Right atrium auricular region (tissue), 2 donors: ENCODE data around the gene RAB20. TPM values are rescaled to one million over a fixed set of nuclear protein-coding genes. Genes with fewer than 3 reads are reported as not detected.

Source experiments
- DNase-seq: peaks from one replicate; pipeline ENCODE4 v3.0.0-alpha.2; 2019; ENCODE audit warnings: low spot score
- H3K27ac ChIP-seq, 2 donors: fragments of 200-600 bp; sonication (generic); 1 replicate in 1 of 2; 2 replicates in 1 of 2; pipeline ENCODE4 v1.5.1; 2016 to 2019
- H3K27me3 ChIP-seq, 2 donors: fragments of 200-600 bp; sonication (generic); one replicate each; pipeline versions ENCODE4 v1.5.1 to v1.6.0; 2017 to 2019
- H3K36me3 ChIP-seq: fragments of 200-600 bp; sonication (generic); one replicate; pipeline ENCODE4 v1.5.1; 2016
- H3K4me1 ChIP-seq, 2 donors: fragments of 200-600 bp; sonication (generic); one replicate each; pipeline versions ENCODE4 v1.5.1 to v1.6.0; 2017 to 2019
- H3K4me3 ChIP-seq, 2 donors: fragments of 200-600 bp; sonication (generic); 1 replicate in 1 of 2; 2 replicates in 1 of 2; pipeline ENCODE4 v1.5.1; 2017 to 2019; ENCODE audit warnings: mild to moderate bottlenecking in 1 of 2, moderate library complexity in 1 of 2
- H3K9me3 ChIP-seq, 2 donors: fragments of 200-600 bp; sonication (generic); one replicate each; pipeline ENCODE4 v1.5.1; 2019
- total RNA-seq, 2 donors: library from RNA; depleted of rRNA; stranded (reverse); fragments of >200 nt; gene quantifications; one replicate each; pipeline ENCODE4 v1.1.0, GENCODE V29; 2016
- TF ChIP-seq, protein P1 (sequence below), 2 donors: fragments of 200-600 bp; sonication (generic); IDR thresholded peaks; one replicate each; pipeline ENCODE4 v1.5.1; 2019; ENCODE audit warnings: antibody characterized with exemption in 2 of 2

The RAB20 gene
- total RNA-seq, 2 donors from 2014 or later, result 10.8 to 15.7 TPM

DNA sequence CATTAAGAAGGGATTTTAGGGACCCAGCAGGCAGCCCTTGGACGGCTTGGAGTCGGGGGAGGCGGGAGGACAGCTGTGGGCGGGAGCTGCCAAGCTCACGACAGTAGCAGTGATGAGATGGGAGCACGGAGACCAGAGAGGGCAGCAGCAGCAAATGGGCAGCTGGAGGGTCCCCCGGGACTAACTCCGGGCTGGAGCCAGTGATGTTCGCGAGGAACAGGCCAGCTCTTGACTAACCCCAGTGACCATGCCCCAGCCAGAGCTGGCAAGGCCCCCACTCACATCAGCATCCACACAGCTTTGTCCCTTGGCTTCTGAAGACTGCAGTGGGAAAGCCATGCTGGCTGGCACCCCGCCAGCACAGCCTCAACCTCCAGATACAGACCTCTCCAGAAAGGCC, 81.9 kb downstream of the RAB20 start:
- Histone ChIP-seq H3K36me3 (peaks cover 81% of the 10 kb centered on the region), H3K9me3 (no peaks in the 10 kb centered on the region), H3K27me3 (no peaks in the 10 kb centered on the region), H3K4me1 (peaks cover 0 to 21% of the 10 kb centered on the region in 2 donors), H3K27ac (no peak overlapping the region), H3K4me3 (no peak overlapping the region)
- TF ChIP-seq, protein P1, sequence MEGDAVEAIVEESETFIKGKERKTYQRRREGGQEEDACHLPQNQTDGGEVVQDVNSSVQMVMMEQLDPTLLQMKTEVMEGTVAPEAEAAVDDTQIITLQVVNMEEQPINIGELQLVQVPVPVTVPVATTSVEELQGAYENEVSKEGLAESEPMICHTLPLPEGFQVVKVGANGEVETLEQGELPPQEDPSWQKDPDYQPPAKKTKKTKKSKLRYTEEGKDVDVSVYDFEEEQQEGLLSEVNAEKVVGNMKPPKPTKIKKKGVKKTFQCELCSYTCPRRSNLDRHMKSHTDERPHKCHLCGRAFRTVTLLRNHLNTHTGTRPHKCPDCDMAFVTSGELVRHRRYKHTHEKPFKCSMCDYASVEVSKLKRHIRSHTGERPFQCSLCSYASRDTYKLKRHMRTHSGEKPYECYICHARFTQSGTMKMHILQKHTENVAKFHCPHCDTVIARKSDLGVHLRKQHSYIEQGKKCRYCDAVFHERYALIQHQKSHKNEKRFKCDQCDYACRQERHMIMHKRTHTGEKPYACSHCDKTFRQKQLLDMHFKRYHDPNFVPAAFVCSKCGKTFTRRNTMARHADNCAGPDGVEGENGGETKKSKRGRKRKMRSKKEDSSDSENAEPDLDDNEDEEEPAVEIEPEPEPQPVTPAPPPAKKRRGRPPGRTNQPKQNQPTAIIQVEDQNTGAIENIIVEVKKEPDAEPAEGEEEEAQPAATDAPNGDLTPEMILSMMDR (IDR thresholded peaks at IDR 0.05), result no peak
- peak; percentile 60 for DNase-seq

DNA sequence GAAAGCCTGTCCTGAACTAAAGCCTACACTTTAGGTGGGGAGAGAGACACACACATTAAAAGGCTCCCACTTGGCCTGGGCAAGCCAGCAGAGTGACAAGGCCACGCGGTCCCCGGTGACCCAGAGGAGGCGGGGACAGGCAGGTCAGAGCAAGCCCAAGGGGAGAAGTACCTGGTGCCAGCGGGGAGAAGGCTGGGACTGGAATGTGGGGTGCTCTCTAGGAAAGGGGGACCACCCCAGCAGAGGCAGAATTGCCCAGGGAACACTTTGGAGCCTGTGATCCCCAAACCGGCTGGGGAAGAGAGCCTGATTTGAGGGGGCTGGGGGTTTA, 82.3 kb downstream of the RAB20 start:
- Histone ChIP-seq H3K27ac (no peak overlapping the region), H3K36me3 (peaks cover 81% of the 10 kb centered on the region), H3K27me3 (no peaks in the 10 kb centered on the region), H3K4me3 (no peak overlapping the region), H3K9me3 (no peaks in the 10 kb centered on the region), H3K4me1 (peaks cover 0 to 21% of the 10 kb centered on the region in 2 donors)
- DNase-seq, result no peak
- TF ChIP-seq, protein P1 (IDR thresholded peaks at IDR 0.05), result no peak

DNA sequence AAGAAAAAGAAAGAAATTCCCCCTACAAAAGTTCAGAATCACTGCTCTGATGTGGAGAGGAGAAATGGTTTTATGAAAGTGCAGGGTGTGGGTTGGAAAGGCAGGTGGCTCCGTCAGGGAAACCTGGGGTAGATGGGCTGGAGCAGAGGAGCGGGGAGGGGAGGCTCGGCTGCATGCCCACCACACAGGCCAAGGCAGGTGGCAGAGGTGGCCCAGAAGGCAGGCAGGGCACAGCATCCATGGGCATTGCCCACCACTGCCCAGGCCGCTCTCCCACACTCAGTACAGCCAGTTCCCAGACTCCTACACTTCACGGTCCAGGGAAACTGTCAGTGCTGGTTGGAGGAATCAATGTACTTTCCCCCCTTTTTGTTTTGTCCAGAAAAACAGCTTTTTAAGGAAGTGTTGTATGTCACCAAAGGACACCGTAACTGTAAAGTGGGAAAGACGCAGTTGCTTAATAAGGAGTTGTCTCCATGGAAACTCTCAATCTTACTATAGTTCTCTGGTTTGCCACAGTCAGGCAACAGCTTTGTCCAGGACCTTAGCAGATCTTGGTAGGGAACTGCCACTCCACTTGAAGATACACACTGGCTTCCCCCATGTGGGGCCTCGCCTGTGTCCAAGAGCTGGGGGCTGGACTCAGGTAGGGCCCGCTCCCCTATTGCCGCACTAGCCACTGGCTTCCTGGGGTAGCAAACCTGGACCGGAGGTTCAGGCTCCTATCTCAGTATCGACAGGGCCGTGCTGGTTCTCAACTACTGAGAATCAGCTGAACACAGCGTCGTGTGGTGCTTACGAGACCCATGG, 82.9 kb downstream of the RAB20 start:
- TF ChIP-seq, protein P1 (IDR thresholded peaks at IDR 0.05), result no peak
- H3K27me3 ChIP-seq, result no peaks in the 10 kb centered on the region
- DNase-seq, result no peak
- no peak overlapping the region for H3K27ac ChIP-seq
- peaks cover 0 to 21% of the 10 kb centered on the region in 2 donors for H3K4me1 ChIP-seq
- H3K4me3 ChIP-seq, result no peak overlapping the region
- peaks cover 83% of the 10 kb centered on the region for H3K36me3 ChIP-seq
- no peaks in the 10 kb centered on the region for H3K9me3 ChIP-seq

DNA sequence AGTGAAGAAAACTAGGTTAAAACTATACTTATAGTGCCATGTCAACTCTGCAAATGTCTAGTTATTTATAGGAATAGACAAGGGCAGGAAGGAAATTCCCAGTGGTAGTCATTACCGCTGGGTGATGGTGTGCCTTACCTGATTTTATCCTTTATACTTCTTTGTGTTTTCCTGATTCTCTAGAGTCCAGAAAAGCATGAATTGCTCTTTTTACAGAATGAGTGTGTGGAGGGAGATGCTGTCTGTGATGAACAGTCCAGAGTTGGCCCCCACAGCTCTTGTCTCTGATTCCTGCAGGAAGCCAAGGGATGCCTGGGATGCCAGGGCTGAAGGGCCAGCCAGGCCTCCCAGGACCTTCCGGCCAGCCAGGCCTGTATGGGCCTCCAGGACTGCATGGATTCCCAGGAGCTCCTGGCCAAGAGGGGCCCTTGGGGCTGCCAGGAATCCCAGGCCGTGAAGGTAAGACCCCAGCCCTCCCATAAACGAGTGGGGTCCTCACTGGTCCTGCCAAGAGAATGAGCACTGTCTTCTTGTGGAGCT, 83.7 kb downstream of the RAB20 start:
- TF ChIP-seq, protein P1 (IDR thresholded peaks at IDR 0.05), result no peak
- peaks cover 83% of the 10 kb centered on the region for H3K36me3 ChIP-seq
- no peak overlapping the region for H3K27ac ChIP-seq
- DNase-seq, result no peak
- H3K27me3 ChIP-seq, result no peaks in the 10 kb centered on the region
- H3K4me1 ChIP-seq, result peaks cover 0 to 21% of the 10 kb centered on the region in 2 donors
- no peak overlapping the region for H3K4me3 ChIP-seq
- no peaks in the 10 kb centered on the region for H3K9me3 ChIP-seq

DNA sequence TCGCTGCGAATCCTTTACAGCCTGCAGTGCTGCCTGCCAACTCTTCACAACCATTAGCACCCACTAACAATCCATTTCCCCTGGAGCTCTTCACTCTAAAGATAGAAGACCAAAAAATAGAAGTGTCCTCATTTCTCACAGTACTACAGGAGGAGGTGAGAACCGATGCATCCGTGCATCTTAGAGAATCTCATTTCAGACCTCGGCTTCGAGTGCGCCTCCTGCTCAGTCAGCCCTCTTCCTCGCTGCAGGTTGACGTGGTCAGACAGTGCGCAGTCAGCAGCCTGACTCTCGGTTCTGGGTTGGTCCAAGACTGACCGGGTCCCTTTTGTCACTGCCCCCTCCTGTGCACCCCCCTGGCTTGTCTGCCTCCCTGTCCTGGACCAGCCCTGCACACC, 85.3 kb downstream of the RAB20 start:
- H3K27me3 ChIP-seq, result no peaks in the 10 kb centered on the region
- H3K27ac ChIP-seq, result no peak overlapping the region
- H3K36me3 ChIP-seq, result peaks cover 87% of the 10 kb centered on the region
- TF ChIP-seq, protein P1 (IDR thresholded peaks at IDR 0.05), result no peak
- H3K4me1 ChIP-seq, result peaks cover 0 to 27% of the 10 kb centered on the region in 2 donors
- H3K4me3 ChIP-seq, result no peak overlapping the region
- no peak for DNase-seq
- no peaks in the 10 kb centered on the region for H3K9me3 ChIP-seq
